SK-N-SH treated with all-trans-retinoic acid at 6 μM for 48 hours (cell line): ENCODE measurements around the gene CENPO.

Experiments used
- ATAC-seq: fragments of 200-7000 bp; cut with Tn5 transposase; 3 replicates; pipeline ENCODE4 v1.9.1; 2020; ENCODE audit warnings: mild to moderate bottlenecking, moderate library complexity
- ARNTL ChIP-seq: fragments of 450-650 bp; formaldehyde crosslinking; IDR thresholded peaks from 2 replicates; pipeline ENCODE4 v1.5.0; 2020; ENCODE audit warnings: low read depth, mild to moderate bottlenecking, moderate library complexity, borderline replicate concordance
- BACH2 ChIP-seq: fragments of 250-450 bp; sonication (Bioruptor Pico); IDR thresholded peaks from 2 replicates; pipeline ENCODE4 v1.9.0; 2021; ENCODE audit warnings: mild to moderate bottlenecking, borderline replicate concordance
- CSDC2 ChIP-seq: fragments of 250-450 bp; sonication (Bioruptor Pico); IDR thresholded peaks from 2 replicates; pipeline ENCODE4 v1.5.0; 2020; ENCODE audit warnings: mild to moderate bottlenecking, moderate library complexity
- CSRNP3 ChIP-seq: fragments of 250-450 bp; sonication (Bioruptor Pico); IDR thresholded peaks from 2 replicates; pipeline ENCODE4 v1.5.1; 2021; ENCODE audit warnings: mild to moderate bottlenecking, moderate library complexity
- ISL1 ChIP-seq: fragments of 250-450 bp; sonication (Bioruptor Pico); IDR thresholded peaks from 2 replicates; pipeline ENCODE4 v2.1.2; 2022; ENCODE audit warnings: mild to moderate bottlenecking, moderate library complexity
- OSR1 ChIP-seq: fragments of 250-450 bp; sonication (Bioruptor Pico); IDR thresholded peaks from 2 replicates; pipeline ENCODE4 v1.8.0; 2022; ENCODE audit warnings: moderate library complexity, mild to moderate bottlenecking, inconsistent platforms
- POU6F1 ChIP-seq: fragments of 250-450 bp; sonication (Bioruptor Pico); IDR thresholded peaks from 2 replicates; pipeline ENCODE4 v1.8.0; 2021; ENCODE audit warnings: low read depth, mild to moderate bottlenecking, moderate library complexity, borderline replicate concordance
- PPARA ChIP-seq: fragments of 250-450 bp; sonication (Bioruptor Pico); IDR thresholded peaks from 2 replicates; pipeline ENCODE4 v1.5.0; 2020; ENCODE audit warnings: mild to moderate bottlenecking, borderline replicate concordance
- RARB ChIP-seq: fragments of 250-450 bp; sonication (Bioruptor Pico); IDR thresholded peaks from 2 replicates; pipeline ENCODE4 v1.8.0; 2021; ENCODE audit warnings: mild to moderate bottlenecking, moderate library complexity
- SNAI2 ChIP-seq: fragments of 250-450 bp; sonication (Bioruptor Pico); IDR thresholded peaks from 2 replicates; pipeline ENCODE4 v1.5.0; 2020; ENCODE audit warnings: mild to moderate bottlenecking, moderate library complexity
- TCF4 ChIP-seq: fragments of 250-450 bp; sonication (Bioruptor Pico); IDR thresholded peaks from 2 replicates; pipeline ENCODE4 v1.8.0; 2021; ENCODE audit warnings: mild to moderate bottlenecking, moderate library complexity, borderline replicate concordance
- TOX ChIP-seq: fragments of 250-450 bp; sonication (Bioruptor Pico); IDR thresholded peaks from 2 replicates; pipeline ENCODE4 v1.8.0; 2021; ENCODE audit warnings: mild to moderate bottlenecking, moderate library complexity, borderline replicate concordance
- TSHZ2 ChIP-seq: fragments of 250-450 bp; sonication (Bioruptor Pico); IDR thresholded peaks from 2 replicates; pipeline ENCODE4 v1.5.0; 2020; ENCODE audit warnings: mild to moderate bottlenecking, moderate library complexity
- ZC3H10 ChIP-seq: fragments of 250-450 bp; sonication (Bioruptor Pico); IDR thresholded peaks from 2 replicates; pipeline ENCODE4 v1.5.1; 2021; ENCODE audit warnings: mild to moderate bottlenecking, moderate library complexity
- ZFP3 ChIP-seq: fragments of 250-450 bp; sonication (Bioruptor Pico); IDR thresholded peaks from 2 replicates; pipeline ENCODE4 v1.5.0; 2020; ENCODE audit warnings: mild to moderate bottlenecking, moderate library complexity
- ZFP30 ChIP-seq: fragments of 450-650 bp; formaldehyde crosslinking; IDR thresholded peaks from 2 replicates; pipeline ENCODE4 v1.5.0; 2022; ENCODE audit warnings: mild to moderate bottlenecking, moderate library complexity
- ZNF565 ChIP-seq: fragments of 450-650 bp; formaldehyde crosslinking; conservative IDR thresholded peaks from 2 replicates; pipeline ENCODE4 v1.5.0; 2020; ENCODE audit warnings: low read depth, mild to moderate bottlenecking, moderate library complexity
- ZNF70 ChIP-seq: fragments of 450-650 bp; formaldehyde crosslinking; IDR thresholded peaks from 2 replicates; pipeline ENCODE4 v1.5.0; 2020; ENCODE audit warnings: mild to moderate bottlenecking, moderate library complexity
- ZNF8 ChIP-seq: fragments of 450-650 bp; formaldehyde crosslinking; IDR thresholded peaks from 2 replicates; pipeline ENCODE4 v1.5.0; 2020; ENCODE audit warnings: mild to moderate bottlenecking, moderate library complexity
- TF ChIP-seq, protein P1 (sequence below): fragments of 250-450 bp; sonication (Bioruptor Pico); IDR thresholded peaks from 2 replicates; pipeline ENCODE4 v1.8.0; 2020; ENCODE audit warnings: mild to moderate bottlenecking, moderate library complexity, borderline replicate concordance

Gene CENPO

DNA sequence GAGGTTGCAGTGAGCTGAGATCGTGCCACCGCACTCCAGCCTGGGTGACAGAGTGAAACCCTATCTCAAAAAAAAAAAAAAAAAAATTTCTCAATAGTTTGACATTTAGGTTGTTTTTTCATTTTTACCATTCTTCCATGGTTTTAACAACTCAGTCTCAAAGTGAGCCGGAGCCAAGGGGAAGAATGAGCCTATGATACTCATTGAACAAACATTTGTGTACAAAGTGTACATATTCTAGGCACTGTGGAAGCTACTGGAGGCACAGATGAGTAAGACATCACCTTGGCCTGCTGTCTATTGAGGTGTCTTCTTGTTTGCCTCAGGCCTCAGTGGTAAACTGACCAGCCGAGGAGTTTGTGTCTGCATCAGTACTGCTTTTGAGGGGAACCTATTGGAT lies 21.9 kb downstream of the CENPO start:
- TF ChIP-seq ARNTL (CRISPR knock-in tag) = no peak
- TF ChIP-seq, protein P1, sequence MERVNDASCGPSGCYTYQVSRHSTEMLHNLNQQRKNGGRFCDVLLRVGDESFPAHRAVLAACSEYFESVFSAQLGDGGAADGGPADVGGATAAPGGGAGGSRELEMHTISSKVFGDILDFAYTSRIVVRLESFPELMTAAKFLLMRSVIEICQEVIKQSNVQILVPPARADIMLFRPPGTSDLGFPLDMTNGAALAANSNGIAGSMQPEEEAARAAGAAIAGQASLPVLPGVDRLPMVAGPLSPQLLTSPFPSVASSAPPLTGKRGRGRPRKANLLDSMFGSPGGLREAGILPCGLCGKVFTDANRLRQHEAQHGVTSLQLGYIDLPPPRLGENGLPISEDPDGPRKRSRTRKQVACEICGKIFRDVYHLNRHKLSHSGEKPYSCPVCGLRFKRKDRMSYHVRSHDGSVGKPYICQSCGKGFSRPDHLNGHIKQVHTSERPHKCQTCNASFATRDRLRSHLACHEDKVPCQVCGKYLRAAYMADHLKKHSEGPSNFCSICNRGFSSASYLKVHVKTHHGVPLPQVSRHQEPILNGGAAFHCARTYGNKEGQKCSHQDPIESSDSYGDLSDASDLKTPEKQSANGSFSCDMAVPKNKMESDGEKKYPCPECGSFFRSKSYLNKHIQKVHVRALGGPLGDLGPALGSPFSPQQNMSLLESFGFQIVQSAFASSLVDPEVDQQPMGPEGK (CRISPR knock-in tag) = no peak
- TF ChIP-seq ZC3H10 (CRISPR knock-in tag) = no peak
- no peak for TF ChIP-seq ZNF70 (CRISPR knock-in tag)
- TF ChIP-seq ZFP30 (CRISPR knock-in tag) = no peak
- no peak for TF ChIP-seq TCF4 (CRISPR knock-in tag)
- TF ChIP-seq ZNF8 (CRISPR knock-in tag) = no peak
- no peak for TF ChIP-seq OSR1 (CRISPR knock-in tag)
- no peak for TF ChIP-seq CSRNP3 (CRISPR knock-in tag)
- TF ChIP-seq BACH2 = no peak
- TF ChIP-seq PPARA (CRISPR knock-in tag) = no peak
- no peak for TF ChIP-seq RARB (CRISPR knock-in tag)
- TF ChIP-seq ZNF565 (CRISPR knock-in tag) = no peak
- ATAC-seq = no peak

GRCh38 chr2:24816404-24816803 lies 23.2 kb downstream of the CENPO start:
- no peak; the same call in 2 of the 3 replicates for ATAC-seq

More at GRCh38 chr2:24816404-24816803, 23.2 kb downstream of the CENPO start:
- TF ChIP-seq ARNTL (CRISPR knock-in tag) (no peak), POU6F1 (CRISPR knock-in tag) (no peak), BACH2 (no peak), ISL1 (CRISPR knock-in tag) (no peak), RARB (CRISPR knock-in tag) (no peak), ZNF565 (CRISPR knock-in tag) (no peak), ZFP30 (CRISPR knock-in tag) (no peak), TSHZ2 (CRISPR knock-in tag) (no peak), CSDC2 (no peak), ZNF70 (CRISPR knock-in tag) (no peak), TOX (no peak), SNAI2 (CRISPR knock-in tag) (no peak), ZFP3 (CRISPR knock-in tag) (no peak), ZNF8 (CRISPR knock-in tag) (no peak), PPARA (CRISPR knock-in tag) (no peak), OSR1 (CRISPR knock-in tag) (no peak)
